Eye (tissue), 1 donor: ENCODE data around the gene PRSS21.

Experiments used
- DNase-seq: peaks from one replicate; pipeline ENCODE4 v3.0.0-alpha.2; 2015

The PRSS21 gene

GRCh38 chr16:2808181-2808580 lies 8.9 kb upstream of the PRSS21 start:
- no peak for DNase-seq

GRCh38 chr16:2809149-2809760 lies 7.8 kb upstream of the PRSS21 start:
- no peak for DNase-seq

GRCh38 chr16:2810651-2811050 lies 6.4 kb upstream of the PRSS21 start:
- DNase-seq, result no peak

GRCh38 chr16:2811703-2812471 lies 5.2 kb upstream of the PRSS21 start:
- DNase-seq, result no peak

GRCh38 chr16:2813771-2814221 lies 3.2 kb upstream of the PRSS21 start:
- DNase-seq, result no peak

GRCh38 chr16:2814551-2815298 lies 2.3 kb upstream of the PRSS21 start:
- no peak for DNase-seq

- no peak for DNase-seq
Observed at GRCh38 chr16:2815299-2815771, 1.7 kb upstream of the PRSS21 start.

GRCh38 chr16:2817340-2818271 lies 569 bp downstream of the PRSS21 start:
- no peak for DNase-seq

GRCh38 chr16:2818272-2818876 lies 1.3 kb downstream of the PRSS21 start:
- no peak for DNase-seq

- no peak for DNase-seq
Observed at GRCh38 chr16:2819179-2819938, 2.3 kb downstream of the PRSS21 start.

- no peak for DNase-seq
Observed at GRCh38 chr16:2819939-2820835, 3.1 kb downstream of the PRSS21 start.

GRCh38 chr16:2820836-2821486 lies 3.9 kb downstream of the PRSS21 start:
- DNase-seq, result no peak

GRCh38 chr16:2821487-2822157 lies 4.6 kb downstream of the PRSS21 start:
- DNase-seq, result no peak

- no peak for DNase-seq
Observed at GRCh38 chr16:2822158-2822495, 5.1 kb downstream of the PRSS21 start.

- DNase-seq, result no peak
Observed at GRCh38 chr16:2822496-2822895, 5.5 kb downstream of the PRSS21 start.

- DNase-seq, result no peak
Observed at GRCh38 chr16:2824626-2825025, 7.6 kb downstream of the PRSS21 start.

- DNase-seq, result no peak
Observed at GRCh38 chr16:2825049-2825742, 8.2 kb downstream of the PRSS21 start.

GRCh38 chr16:2825906-2826305 lies 8.9 kb downstream of the PRSS21 start:
- no peak for DNase-seq
